ENCODE results near the gene HMOX2. TPM values are rescaled to one million over a fixed set of nuclear protein-coding genes. Genes with fewer than 3 reads are reported as not detected.
A peak's percentile ranks its signal among the peaks of the same experiment; 100 is the strongest.

The HMOX2 gene
- total RNA-seq, 1 experiment from 2014 or later: 55.1 TPM

GRCh38 chr16:4454623-4455022, 21.6 kb upstream of the HMOX2 start:
- DNase-seq (ENCODE audit: low read depth, low spot score) (no peak), ATAC-seq (no peak)
- Histone ChIP-seq H3K9me2 (ENCODE audit: insufficient read depth) (no peaks in the 10 kb centered on the region), H3K4me2 (ENCODE audit: low read length) (no peak overlapping the region), H3K9me3 (ENCODE audit: control insufficient read depth in 1 of 2, insufficient read depth in 1 of 2, low read depth in 1 of 2, low read length in 2 of 2) (no peaks in the 10 kb centered on the region), H3K27ac (ENCODE audit: low read depth, low read length) (no peak overlapping the region), H4K20me1 (ENCODE audit: insufficient read depth) (no peaks in the 10 kb centered on the region), H2AFZ (ENCODE audit: low read depth, low read length, poor library complexity, severe bottlenecking) (no peak overlapping the region), H3K9ac (ENCODE audit: low read length) (no peak overlapping the region), H3K4me3 (replicated peaks in 1 of 2; ENCODE audit: low read depth in 1 of 2, low read length in 2 of 2) (no peak overlapping the region), H3K27me3 (ENCODE audit: insufficient read depth, low read length) (no peaks in the 10 kb centered on the region), H3K79me2 (ENCODE audit: insufficient read depth, low read length) (peaks cover 3% of the 10 kb centered on the region; the same call in 1 of the 2 replicates), H3K4me1 (ENCODE audit: control insufficient read depth in 1 of 2, insufficient read depth in 2 of 2, low read length in 2 of 2) (no peaks in the 10 kb centered on the region), H3K36me3 (ENCODE audit: control insufficient read depth in 1 of 2, insufficient read depth in 2 of 2, low read length in 2 of 2) (peaks cover 10 to 63% of the 10 kb centered on the region in 2 experiments)
- TF ChIP-seq, protein P1, sequence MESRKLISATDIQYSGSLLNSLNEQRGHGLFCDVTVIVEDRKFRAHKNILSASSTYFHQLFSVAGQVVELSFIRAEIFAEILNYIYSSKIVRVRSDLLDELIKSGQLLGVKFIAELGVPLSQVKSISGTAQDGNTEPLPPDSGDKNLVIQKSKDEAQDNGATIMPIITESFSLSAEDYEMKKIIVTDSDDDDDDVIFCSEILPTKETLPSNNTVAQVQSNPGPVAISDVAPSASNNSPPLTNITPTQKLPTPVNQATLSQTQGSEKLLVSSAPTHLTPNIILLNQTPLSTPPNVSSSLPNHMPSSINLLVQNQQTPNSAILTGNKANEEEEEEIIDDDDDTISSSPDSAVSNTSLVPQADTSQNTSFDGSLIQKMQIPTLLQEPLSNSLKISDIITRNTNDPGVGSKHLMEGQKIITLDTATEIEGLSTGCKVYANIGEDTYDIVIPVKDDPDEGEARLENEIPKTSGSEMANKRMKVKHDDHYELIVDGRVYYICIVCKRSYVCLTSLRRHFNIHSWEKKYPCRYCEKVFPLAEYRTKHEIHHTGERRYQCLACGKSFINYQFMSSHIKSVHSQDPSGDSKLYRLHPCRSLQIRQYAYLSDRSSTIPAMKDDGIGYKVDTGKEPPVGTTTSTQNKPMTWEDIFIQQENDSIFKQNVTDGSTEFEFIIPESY (IDR thresholded peaks at IDR 0.05; ENCODE audit: extremely low read depth, insufficient replicate concordance, low read length): no peak
- no peak for TF ChIP-seq EZH2 (IDR thresholded peaks at IDR 0.05)
- TF ChIP-seq REST (IDR thresholded peaks at IDR 0.05; ENCODE audit: low read depth): peak; percentile 61
- TF ChIP-seq ZFX (IDR thresholded peaks at IDR 0.05): no peak
- TF ChIP-seq, protein P2, sequence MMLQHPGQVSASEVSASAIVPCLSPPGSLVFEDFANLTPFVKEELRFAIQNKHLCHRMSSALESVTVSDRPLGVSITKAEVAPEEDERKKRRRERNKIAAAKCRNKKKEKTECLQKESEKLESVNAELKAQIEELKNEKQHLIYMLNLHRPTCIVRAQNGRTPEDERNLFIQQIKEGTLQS (IDR thresholded peaks at IDR 0.05): no peak
- TF ChIP-seq TCF7L2 (IDR thresholded peaks at IDR 0.05; ENCODE audit: borderline replicate concordance, extremely low read depth, insufficient read depth, insufficient read length): no peak
- CTCF ChIA-PET: no interaction called here
- intact Hi-C loops (cut with micrococcal nuclease): no loop called here
- BruUV-seq (replicated peaks): no TSS peak
- RAD21 ChIA-PET (ENCODE audit: low non-redundant PET in 1 of 2, low total read pairs in 2 of 2, uncharacterized antibody in 2 of 2, unreplicated experiment in 2 of 2): no interaction called here
- POLR2A ChIA-PET: no interaction called here

Measured in HCT116 (cell line).